Astrocyte (in vitro differentiated cells and primary cell): ENCODE results near the gene PLCD3.

Experiments
- EZH2 ChIP-seq: IDR thresholded peaks from 2 replicates; pipeline ENCODE4 v1.6.1; 2012; ENCODE audit warnings: mild to moderate bottlenecking, low read length, inconsistent platforms; ENCODE audit not compliant: insufficient read depth
- TF ChIP-seq, protein P1 (sequence below): IDR thresholded peaks from 2 replicates; pipeline ENCODE4 v1.5.1; 2011; ENCODE audit warnings: low read depth, mild to moderate bottlenecking, inconsistent platforms, low read length, moderate library complexity; ENCODE audit not compliant: insufficient read depth

- TF ChIP-seq, protein P1, sequence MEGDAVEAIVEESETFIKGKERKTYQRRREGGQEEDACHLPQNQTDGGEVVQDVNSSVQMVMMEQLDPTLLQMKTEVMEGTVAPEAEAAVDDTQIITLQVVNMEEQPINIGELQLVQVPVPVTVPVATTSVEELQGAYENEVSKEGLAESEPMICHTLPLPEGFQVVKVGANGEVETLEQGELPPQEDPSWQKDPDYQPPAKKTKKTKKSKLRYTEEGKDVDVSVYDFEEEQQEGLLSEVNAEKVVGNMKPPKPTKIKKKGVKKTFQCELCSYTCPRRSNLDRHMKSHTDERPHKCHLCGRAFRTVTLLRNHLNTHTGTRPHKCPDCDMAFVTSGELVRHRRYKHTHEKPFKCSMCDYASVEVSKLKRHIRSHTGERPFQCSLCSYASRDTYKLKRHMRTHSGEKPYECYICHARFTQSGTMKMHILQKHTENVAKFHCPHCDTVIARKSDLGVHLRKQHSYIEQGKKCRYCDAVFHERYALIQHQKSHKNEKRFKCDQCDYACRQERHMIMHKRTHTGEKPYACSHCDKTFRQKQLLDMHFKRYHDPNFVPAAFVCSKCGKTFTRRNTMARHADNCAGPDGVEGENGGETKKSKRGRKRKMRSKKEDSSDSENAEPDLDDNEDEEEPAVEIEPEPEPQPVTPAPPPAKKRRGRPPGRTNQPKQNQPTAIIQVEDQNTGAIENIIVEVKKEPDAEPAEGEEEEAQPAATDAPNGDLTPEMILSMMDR, result no peak
- TF ChIP-seq EZH2, result no peak
Measured at GRCh38 chr17:45070001-45070400, 62.3 kb downstream of the PLCD3 start.
